ENCODE data around the gene PARD3B. TPM values are rescaled to one million over a fixed set of nuclear protein-coding genes. Genes with fewer than 3 reads are reported as not detected.

Gene PARD3B
- total RNA-seq, 1 experiment from 2014 or later, result 3.6 TPM

- in situ Hi-C loops (cut with HindIII; ENCODE audit: low pct_unique_long_range_greater_than_20kb, low sequenced_read_pairs), result no loop called here
- intact Hi-C loops (cut with micrococcal nuclease; ENCODE audit: unreplicated experiment), result no loop called here
- Histone ChIP-seq H3K4me3 (ENCODE audit: low read depth in 2 of 2, low read length in 2 of 2) (no peak overlapping the region), H3K27me3 (ENCODE audit: control insufficient read depth, insufficient read depth, low read length) (no peaks in the 10 kb centered on the region), H3K9me3 (ENCODE audit: control insufficient read depth, insufficient read depth, low read depth, low read length) (no peaks in the 10 kb centered on the region), H3K36me3 (ENCODE audit: control insufficient read depth, insufficient read depth, low read length) (no peaks in the 10 kb centered on the region), H3K4me1 (ENCODE audit: control insufficient read depth, insufficient read depth, low read length) (no peaks in the 10 kb centered on the region), H3K27ac (ENCODE audit: low read length) (no peak overlapping the region)
- ChIA-PET POLR2A (interaction anchor here (0.7 kb wide), 1 partner anchor 33 kb away, joined by 7 read pairs; no protein-coding TSS in a partner anchor), CTCF (no interaction called here)
- DNase-seq (ENCODE audit: low read depth, low spot score) (no peak), ATAC-seq (no peak)
- TF ChIP-seq, protein P1, sequence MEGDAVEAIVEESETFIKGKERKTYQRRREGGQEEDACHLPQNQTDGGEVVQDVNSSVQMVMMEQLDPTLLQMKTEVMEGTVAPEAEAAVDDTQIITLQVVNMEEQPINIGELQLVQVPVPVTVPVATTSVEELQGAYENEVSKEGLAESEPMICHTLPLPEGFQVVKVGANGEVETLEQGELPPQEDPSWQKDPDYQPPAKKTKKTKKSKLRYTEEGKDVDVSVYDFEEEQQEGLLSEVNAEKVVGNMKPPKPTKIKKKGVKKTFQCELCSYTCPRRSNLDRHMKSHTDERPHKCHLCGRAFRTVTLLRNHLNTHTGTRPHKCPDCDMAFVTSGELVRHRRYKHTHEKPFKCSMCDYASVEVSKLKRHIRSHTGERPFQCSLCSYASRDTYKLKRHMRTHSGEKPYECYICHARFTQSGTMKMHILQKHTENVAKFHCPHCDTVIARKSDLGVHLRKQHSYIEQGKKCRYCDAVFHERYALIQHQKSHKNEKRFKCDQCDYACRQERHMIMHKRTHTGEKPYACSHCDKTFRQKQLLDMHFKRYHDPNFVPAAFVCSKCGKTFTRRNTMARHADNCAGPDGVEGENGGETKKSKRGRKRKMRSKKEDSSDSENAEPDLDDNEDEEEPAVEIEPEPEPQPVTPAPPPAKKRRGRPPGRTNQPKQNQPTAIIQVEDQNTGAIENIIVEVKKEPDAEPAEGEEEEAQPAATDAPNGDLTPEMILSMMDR (IDR thresholded peaks at IDR 0.05), result no peak
- TF ChIP-seq REST (IDR thresholded peaks at IDR 0.05; ENCODE audit: insufficient read depth in 1 of 2, low read depth in 2 of 2, low read length in 1 of 2) (no peak), POLR2AphosphoS5 (IDR thresholded peaks at IDR 0.05; ENCODE audit: low read depth, low read length) (no peak), SIN3A (IDR thresholded peaks at IDR 0.05; ENCODE audit: borderline replicate concordance, insufficient read depth, low read depth, low read length) (no peak), TCF7L2 (IDR thresholded peaks at IDR 0.05; ENCODE audit: low read depth, low read length) (no peak)
- BruUV-seq (replicated peaks), result no TSS peak
Measured at GRCh38 chr2:205386109-205386508, 840.8 kb downstream of the PARD3B start.

- no peaks in the 10 kb centered on the region for H3K9me3 ChIP-seq (ENCODE audit: control insufficient read depth, insufficient read depth, low read depth, low read length)
- in situ Hi-C loops (cut with HindIII; ENCODE audit: low pct_unique_long_range_greater_than_20kb, low sequenced_read_pairs) (no loop called here), intact Hi-C loops (cut with micrococcal nuclease; ENCODE audit: unreplicated experiment) (no loop called here)
- CTCF ChIA-PET, result interaction anchor here (0.6 kb wide), 1 partner anchor 514 kb away, joined by 3 read pairs; no protein-coding TSS in a partner anchor
- no peak overlapping the region for H3K4me3 ChIP-seq (ENCODE audit: low read depth in 2 of 2, low read length in 2 of 2)
- no peaks in the 10 kb centered on the region for H3K36me3 ChIP-seq (ENCODE audit: control insufficient read depth, insufficient read depth, low read length)
- no peak overlapping the region for H3K27ac ChIP-seq (ENCODE audit: low read length)
- H3K27me3 ChIP-seq (ENCODE audit: control insufficient read depth, insufficient read depth, low read length), result no peaks in the 10 kb centered on the region
- TF ChIP-seq REST (IDR thresholded peaks at IDR 0.05; ENCODE audit: insufficient read depth in 1 of 2, low read depth in 2 of 2, low read length in 1 of 2) (no peak), TCF7L2 (IDR thresholded peaks at IDR 0.05; ENCODE audit: low read depth, low read length) (no peak), SIN3A (IDR thresholded peaks at IDR 0.05; ENCODE audit: borderline replicate concordance, insufficient read depth, low read depth, low read length) (no peak), POLR2AphosphoS5 (IDR thresholded peaks at IDR 0.05; ENCODE audit: low read depth, low read length) (no peak)
- TF ChIP-seq, protein P1 (IDR thresholded peaks at IDR 0.05), result no peak
- DNase-seq (ENCODE audit: low read depth, low spot score) (no peak), ATAC-seq (no peak)
- POLR2A ChIA-PET, result no interaction called here
- no peaks in the 10 kb centered on the region for H3K4me1 ChIP-seq (ENCODE audit: control insufficient read depth, insufficient read depth, low read length)
- BruUV-seq (replicated peaks), result no TSS peak
Measured at GRCh38 chr2:205387350-205388055, 842.2 kb downstream of the PARD3B start.

Measured in Panc1 (cell line).